GM18520 (cell line): Measurements from ENCODE around the gene NEIL1.
A peak's percentile ranks its signal among the peaks of the same experiment; 100 is the strongest.

Source experiments
- ATAC-seq: cut with Tn5 transposase; IDR thresholded peaks from one replicate; pipeline ENCODE4 v1.9.1; 2021; ENCODE audit not compliant: unreplicated experiment

NEIL1 gene

DNA sequence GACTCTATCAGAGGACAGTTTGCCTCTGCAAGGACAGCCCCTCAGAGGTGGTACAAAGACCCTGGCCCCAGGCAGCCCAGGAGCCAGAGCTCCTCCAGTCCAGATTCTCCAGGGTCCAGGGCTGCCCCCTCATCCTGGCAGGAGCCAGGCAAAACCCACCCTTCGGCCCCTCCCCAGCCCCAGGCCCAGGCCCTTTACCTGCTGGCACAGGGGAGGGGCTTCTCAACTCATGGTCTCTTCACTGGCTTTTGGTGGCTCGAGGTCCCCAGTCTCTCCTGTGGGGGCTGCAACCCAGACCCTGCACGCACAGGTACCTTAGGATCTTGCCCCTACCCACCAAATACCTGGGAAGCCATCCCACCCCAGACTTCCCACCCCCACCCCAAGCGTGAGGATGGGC, 8.5 kb downstream of the NEIL1 start:
- ATAC-seq, result no peak

DNA sequence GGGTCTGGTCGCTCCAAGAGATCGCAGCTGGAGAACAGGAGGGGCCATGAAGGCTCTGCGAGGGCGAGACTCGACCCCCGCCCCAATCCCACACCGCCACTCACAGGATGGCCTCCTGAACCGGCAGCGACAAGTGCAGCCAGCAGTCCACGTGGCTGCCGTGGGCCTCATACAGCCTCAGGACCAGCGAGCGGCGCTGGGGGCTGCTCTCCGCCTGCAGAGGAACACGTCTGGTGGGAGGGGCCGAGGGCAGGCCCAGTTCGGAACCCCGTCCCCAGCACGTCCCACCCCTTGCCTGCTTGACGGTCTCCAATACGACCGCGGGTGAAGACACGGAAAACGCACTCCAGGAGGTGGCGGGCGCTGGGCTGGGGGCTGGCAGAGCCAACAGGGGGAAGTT, 9.2 kb downstream of the NEIL1 start:
- ATAC-seq, result no peak

DNA sequence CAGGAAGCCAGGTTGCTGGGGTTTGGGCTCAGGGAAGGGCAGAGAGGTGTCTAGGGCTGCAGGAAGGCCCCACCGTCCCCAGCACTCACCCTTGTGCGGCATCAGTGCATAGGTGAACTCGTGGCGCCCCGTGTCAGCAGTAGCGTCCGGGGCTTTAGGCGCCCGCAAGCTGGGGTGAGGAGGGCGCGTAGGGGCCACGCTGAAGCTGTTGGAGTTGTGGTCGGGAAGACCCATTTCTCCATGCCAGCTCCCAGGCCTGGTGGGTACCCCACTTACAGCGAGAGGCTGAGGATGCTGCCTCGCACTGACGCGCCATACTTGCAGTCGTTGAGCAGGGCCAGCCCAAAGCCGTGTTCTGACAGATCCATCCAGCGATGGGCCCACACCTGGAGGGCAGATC, 9.7 kb downstream of the NEIL1 start:
- no peak for ATAC-seq

DNA sequence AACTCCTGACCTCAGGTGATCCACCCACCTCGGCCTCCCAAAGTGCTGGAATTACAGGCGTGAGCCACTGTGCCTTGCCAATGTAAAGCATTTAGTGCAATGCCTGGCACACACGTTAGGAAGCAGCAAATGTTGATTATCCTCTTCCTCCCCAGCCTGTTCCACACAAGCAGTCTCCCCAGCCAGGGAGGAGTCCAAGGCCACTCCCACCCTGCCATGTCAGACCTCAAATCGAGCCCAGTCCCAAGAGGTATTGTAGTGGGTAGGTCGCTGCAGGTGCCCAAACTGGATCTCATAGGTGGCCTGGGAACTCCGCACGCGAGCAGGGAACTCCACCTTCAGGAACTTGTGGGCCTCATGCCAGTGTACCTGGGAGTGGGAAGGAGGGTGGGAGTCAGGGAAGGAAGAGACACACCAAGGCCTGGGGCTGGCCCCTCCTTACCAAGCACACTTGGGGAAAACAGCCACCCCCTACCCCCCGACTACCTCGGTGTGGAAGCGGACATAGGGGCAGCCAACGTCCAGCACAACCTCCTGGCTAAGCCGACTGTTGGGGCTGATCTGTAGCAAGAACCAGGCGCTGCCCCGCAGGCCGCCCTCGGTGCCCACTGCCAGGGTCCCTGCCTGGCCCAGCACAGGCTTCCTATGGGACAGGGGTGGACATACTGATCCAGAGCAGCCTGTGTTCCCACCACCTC, 11.3 kb downstream of the NEIL1 start:
- no peak for ATAC-seq

DNA sequence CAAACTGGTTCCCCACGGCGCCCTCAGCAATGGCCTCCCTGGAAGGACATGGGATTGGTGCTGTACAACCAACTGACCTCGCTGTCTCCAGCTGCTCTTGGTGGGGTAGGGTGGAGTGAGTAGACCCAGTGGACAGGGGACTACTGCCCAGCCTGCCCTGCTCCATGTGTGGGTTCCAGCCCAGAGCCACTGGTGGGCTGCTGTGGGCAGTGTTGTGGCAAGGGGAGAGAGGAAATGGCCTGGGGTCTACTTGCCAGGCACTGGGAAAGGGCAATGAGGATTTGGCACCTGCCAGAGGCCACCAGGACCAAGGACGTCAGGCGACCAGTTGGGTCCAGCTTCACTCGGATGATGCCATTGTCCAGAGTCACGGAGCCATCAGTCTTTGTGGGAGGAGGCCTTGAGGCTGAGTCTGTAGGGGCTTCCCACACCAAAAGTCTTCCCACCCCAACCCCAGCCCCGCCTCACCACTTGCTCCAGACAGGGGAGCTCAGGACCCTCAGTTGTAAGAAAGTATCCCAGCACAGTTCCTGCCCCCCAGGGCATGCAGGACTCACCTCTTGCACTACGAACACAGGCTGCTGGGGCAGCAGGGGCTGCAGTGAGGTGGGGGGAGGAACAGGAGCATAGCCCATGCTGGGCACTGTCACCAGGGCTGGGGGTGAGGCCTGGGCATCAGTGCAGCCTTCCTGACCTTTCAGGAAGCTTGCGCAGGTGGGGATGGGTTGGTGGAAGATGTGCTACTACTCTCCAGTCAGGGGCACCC, 12.1 kb downstream of the NEIL1 start:
- no peak for ATAC-seq

DNA sequence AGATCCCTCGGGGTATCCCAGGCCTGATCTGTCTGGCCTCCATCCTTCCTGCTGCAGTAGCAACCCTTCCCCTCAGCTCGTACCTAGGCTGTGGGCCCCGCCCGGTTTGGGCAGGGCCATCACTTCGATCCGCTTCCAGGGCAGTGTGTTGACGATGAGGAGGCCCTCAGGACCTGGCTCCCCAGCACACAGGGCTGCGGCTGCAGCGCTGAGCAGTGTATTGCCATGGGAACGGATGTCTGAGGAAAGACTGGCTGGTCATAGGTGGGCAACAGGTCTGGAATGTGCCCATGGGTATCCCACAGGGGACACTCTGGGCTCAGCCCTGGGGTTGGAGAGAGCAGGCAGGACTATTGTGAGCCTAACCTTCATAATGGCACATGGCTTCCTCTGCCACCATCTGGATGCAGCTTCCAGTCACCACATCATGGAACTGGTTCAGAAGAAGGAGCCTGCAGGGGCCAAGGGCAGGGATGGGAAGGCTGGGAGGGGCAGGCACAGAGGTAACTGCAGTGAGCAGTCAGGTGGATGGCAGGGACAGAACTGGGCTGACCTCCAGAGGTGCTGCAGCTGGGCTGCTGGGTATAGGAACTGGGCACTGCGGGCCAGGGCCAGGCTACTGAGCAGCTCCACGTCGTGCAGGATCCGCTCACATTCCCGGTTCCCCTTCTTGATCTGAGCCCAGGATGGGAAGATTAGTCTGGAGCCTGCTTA, 12.9 kb downstream of the NEIL1 start:
- no peak for ATAC-seq

DNA sequence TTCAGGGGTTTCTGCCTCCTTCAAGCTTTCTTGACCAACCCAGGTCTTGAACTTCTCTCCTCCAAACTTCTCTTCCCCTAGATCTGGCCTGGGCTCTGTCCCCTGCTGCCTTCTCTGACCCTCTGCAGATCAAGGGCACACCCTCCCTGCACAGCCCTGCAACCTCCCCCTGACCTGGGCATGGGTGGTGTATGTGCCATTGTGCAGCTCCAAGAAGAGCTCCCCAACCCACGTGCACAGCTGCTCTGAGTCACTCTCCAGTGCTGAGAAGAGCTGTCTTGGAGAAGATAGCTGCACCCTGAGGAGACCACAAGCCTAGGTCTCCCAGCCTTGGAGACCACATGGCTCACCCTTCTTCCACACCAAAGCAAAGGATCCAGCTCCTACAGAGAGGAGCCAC, 13.6 kb downstream of the NEIL1 start:
- ATAC-seq, result no peak

DNA sequence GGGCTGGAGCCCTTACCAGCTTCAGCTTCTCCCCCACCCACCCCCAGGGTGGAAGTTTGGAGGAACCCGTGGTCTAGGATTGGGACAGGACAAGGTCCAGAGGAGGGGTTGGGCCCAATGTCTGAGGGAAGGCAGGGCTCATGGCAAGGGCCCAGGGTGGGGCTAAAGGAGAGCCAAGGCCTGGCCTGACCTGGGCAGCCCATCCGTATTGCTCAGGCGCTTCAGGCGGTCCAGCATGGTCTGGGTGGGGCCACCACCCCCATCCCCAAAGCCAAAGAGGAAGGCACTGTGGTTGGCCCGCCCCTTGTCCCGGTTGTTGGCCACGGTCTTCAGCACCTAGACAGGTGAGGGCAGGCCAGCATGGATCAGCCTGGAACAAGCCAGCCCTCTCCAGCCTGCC, 14.0 kb downstream of the NEIL1 start:
- no peak for ATAC-seq

DNA sequence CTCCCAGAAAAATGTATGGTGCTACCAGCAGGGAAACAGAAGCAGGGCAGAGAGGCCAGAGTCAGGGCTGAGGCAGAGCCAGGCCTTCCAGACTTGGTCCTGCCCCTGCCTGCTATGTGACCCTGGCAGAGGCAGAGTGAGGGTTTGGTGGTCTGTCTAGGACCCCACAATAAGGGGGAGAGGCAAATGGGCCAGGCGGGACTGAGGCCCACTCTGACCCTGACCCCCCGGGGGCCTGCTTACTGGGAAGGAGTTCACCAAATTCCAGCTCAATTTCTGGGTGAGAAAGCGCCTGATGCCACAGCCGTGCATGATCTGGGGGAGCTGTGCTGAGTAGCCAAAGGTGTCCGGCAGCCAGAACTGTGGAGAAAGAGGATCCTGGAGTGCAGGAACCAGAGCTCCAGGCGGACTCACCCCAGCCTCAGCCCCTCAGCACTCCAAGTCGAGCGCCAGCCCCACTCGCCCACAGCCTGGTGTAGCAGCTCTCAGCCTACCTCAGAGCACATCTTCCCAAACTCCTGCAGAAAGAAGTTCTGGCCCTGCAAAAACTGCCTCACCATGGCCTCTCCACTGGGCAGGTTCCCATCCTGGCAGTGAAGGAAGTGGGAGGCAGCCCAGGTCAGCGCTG, 14.6 kb downstream of the NEIL1 start:
- ATAC-seq, result no peak

DNA sequence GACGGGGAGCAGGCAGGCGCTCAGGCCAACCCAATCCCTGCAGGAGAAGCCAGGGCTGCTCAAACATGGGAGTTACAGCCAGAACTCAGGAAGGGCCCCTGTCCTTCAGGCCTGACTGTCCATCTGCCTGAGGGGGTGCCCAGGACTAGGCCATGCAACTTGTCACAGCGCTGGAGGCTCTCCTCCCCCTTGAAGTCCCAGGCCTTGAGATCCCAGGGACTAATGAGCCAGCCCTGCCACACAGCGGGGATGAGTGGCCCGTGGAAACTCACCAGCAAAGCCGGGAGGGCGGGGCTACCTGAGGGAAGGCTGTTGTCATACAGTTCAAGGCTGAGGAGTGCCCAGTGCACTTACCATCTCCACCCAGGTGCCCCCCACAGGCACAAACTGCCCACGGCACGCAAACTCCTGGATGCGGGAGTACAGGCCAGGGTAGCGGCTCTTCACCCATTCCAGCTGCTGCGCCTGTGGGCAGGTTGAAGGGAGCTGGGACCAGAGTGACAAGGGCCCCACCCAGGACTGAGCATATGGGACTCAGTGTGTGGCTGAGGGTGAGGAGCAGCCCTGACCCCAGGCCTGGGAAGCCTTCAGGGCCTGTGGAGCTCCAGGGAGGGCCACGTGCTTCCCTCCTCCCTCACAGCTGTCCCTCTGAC, 15.3 kb downstream of the NEIL1 start:
- ATAC-seq, result no peak

DNA sequence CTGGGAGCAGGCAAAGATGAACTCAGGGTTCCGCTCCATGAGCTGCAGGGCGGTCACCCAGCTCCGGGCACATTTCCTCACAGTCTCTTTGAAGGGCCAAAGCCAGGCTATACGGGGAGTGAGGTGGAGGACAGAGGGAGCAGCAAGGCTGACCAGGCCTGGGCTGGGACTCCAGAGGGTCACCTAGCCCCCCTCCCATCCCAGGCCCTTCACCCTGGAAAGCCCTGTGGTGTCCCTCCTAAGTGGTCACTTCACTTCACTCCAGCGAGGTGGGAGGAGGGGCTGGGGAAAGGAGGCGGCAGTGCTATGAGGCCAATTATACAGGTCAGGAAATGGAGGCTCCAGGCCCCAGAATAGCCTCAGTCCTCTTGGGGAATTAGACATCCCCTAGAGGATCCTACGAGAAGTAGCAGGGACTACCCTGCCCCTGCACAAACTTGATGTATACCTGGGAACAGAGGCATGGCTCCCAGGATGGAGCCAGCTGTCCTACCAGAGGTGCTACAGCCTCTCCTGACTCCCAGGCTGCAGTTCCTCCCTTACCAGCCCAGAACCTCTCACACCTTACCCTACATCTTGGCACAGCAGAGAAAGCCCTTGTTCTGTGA, 15.9 kb downstream of the NEIL1 start:
- no peak for ATAC-seq

DNA sequence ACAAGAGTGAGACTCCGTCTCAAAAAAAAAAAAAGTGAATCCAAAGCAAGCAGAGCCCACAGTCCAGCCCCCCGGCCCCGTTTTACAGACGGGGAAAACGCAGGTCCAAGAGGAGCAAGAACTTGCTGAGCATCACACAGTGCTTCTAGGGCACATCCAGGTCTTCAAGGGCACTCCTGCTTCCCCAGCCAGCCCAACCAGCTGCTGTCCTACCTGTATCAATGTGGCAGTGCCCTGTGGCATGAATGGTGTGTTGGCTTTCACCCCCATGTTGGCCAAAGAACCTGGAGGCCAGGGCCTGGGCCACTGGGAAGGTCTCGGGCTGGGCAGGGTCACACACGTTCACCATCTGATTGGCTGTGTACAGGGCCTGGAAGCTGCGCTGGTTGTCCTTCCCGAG, 16.9 kb downstream of the NEIL1 start:
- ATAC-seq, result no peak

DNA sequence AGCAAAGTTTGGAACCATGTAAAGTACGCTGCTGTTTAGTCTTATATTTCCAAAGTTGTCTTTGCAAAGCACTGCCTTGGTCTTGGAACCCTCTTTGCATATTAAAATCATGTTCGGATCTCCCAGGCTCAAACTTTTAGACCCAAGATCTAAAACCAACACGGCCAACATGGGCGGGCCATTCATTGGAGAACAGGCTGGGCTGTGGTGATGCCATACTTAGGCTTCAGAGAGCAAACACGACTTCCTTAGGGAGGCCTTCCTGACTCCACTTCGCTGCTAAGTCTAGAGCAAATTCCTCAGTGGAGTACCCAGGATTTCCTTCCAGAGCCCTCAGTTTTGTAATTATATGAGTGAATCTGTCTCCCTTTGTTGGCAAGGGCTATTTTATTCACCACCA, 18.0 kb downstream of the NEIL1 start:
- ATAC-seq, result no peak

DNA sequence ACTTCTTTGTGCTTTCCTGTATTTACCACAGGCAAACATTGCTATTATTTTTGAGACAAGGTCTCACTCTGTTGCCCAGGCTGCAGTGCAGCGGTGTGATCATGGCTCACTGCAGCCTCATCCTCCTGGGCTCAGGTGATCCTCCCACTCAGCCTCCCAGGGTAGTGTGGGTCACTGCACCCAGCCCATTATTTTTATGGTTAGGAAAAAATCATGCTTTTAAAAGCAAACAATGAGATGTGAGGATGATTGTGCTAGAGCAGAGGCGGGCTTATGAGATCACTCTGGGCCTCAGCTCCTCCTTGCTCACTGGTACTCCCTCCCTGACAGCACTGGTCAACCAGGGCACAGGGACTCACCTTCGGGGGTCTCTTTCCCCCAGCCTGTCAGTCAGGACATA, 19.3 kb downstream of the NEIL1 start:
- no peak for ATAC-seq

DNA sequence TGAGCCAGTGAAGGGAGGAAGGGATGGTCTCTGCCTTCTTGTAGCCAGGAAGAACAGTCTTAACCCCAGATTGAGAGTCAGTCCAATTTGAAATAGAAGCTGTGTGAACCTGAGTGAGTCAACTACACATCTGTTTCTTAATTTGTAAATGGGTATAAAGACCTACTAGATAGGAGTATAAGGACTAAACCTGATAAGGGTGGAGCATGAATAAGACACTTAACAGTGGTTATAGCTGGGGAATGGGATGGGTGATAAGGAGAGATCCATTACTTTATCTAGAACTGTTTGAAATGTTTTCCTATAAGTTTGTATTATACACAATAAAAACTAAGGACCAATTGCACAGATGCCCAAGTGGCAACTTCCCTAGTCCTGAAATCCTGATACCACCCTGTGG, 20.2 kb downstream of the NEIL1 start:
- no peak for ATAC-seq

DNA sequence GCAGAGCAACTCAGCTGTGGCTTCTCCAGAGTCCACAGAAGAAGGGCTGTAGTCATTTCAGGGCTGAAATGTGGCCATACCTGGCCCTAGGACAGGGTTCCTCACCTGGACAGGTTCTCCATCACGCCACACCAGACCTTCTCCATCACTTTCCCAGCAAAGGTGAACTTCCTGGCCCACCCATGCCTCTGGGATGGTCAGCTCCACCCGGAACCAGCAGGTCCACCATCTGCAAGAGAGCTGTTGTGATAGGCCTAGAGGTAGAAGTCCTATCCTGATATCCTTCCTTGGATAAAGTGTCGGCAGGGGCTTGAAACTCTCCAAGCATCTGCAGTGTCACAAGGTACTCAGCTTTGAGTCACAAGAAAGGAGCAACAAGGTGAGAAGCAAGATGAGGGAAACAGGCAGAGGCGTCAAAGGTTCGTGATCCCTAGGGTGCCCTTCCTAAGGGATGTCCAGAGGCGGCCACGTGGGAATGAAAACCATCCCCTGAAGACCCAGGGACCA, 20.6 kb downstream of the NEIL1 start:
- ATAC-seq, result no peak

DNA sequence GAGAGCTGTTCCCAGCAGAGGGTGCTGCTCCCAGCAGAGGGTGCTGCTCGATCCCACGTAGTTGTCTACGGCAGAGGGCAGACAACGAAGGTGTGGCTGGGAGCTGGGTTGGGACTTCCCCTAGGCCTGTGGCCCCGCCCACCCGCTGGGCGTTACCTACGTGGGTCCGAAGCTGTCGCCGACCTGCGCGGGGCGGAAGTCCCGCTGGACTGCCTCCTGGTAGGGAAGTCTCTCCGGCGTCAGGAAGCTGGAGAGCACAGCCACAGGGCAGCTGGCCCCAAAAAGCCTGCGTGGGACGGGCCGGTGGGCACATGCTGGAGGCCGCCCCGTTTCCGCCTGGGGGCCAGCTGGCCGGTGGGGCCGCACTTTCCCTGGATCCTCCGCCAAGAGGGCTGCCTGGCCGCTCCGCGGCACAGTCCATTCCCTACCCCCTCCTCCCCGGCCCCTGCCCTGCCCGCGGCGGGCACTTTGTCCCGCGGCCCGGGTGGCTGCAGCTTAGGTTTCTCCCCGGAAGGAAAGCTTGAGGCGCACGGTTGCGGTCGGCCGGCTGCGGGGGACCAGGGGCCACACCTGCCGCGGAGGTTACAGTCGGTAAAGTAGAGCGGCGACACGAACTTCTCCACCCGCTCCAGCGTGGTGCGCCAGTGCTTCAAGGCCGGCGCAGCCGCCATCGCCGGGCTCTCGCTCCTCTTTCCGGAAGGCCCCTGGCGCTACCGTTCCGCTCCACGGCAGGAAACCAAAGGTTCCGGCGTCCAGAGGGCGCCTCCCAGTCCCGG, 21.3 kb downstream of the NEIL1 start, which contains the start of gene MAN2C1:
MAN2C1 (minus strand) TSS at position 695 of the 776 bp plus-strand sequence; CDS start at position 671, 24 bp downstream.
- ATAC-seq, result peak; percentile 83

DNA sequence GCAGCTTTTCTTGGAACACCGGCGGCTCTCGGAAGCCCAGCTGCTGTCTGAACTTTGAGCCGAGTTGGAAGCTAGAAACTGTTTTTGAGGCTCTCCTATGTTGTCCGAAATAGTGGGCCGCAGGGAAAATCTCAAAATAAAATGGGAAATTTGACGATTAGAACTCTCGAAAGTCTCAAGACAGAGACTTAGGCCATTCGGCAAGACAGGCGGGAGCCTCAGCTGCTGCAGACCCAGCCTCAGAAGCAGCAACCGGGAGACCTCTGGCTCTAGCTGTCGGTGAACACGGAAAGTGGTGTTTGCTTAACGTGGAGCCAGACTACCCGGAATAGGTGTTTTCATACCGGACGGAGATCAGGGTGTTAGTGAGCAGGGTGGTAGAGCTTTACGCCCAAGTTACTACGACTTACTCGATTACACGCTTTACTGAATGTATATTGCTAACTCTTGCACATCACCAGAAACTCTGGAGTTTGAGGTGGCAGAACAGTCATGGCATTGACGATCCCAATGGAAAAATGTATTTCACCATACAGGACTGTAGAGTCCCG, 21.9 kb downstream of the NEIL1 start:
- no peak for ATAC-seq

DNA sequence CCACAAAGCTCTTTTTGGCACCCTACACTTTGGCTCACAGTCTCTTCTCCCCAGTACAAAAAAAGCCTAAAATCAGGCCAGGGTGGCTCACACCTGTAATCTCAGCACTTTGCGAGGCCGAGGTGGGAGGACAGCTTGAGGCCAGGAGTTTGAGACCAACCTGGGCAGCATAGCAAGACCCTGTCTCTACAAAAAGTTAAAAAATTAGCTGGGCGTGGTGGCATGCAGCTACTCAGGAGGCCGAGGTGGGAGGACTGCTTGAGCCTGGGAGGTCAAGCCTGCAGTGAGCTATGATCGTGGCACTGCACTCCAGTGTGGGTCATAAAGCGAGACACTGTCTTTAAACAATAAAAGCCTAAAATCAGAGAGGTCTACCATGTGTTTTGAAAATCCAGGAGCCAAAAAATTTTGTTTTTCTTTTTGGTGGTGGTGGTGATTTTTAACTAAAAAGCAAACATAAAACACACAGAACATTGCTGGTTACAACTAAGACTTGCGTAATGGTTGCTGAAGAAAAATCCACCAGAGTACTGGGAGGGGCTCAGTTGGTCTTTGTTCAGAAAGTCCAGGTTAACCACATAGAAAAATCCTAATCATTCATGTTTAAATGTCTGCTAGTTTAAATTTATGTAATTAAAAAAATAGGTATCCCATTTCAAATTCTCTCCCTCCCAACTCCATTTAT, 23.2 kb downstream of the NEIL1 start:
- no peak for ATAC-seq
